HG03139 (cell line): Measurements from ENCODE around the gene OR2Z1.
"Not testable (repeated sequence)": the region's sequence is repeated elsewhere in the genome, so short reads cannot be mapped to it uniquely, and the experiment has no call there.

ENCODE experiments used
- ATAC-seq: cut with Tn5 transposase; IDR thresholded peaks from one replicate; pipeline ENCODE4 v1.9.1; 2021; ENCODE audit not compliant: unreplicated experiment

The OR2Z1 gene

DNA sequence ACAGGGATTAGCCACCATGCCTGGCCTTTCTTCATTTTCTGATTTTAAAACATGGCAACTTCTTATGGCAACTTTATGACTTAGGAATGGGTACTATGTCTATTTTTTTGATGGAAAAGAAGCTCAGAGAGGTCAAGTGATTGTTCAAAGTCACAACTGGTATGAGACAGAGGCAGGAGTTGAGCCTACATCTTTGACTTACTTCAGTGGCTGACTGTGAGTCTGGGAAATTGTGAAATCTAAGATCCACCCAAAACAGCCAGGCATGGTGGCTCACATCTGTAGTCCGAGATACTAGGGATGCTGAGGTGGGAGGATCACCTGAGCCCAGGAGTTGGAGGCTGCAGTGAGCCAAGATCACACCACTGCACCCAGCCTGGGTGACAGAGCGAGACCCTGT, 20.5 kb upstream of the OR2Z1 start:
- ATAC-seq = no peak

DNA sequence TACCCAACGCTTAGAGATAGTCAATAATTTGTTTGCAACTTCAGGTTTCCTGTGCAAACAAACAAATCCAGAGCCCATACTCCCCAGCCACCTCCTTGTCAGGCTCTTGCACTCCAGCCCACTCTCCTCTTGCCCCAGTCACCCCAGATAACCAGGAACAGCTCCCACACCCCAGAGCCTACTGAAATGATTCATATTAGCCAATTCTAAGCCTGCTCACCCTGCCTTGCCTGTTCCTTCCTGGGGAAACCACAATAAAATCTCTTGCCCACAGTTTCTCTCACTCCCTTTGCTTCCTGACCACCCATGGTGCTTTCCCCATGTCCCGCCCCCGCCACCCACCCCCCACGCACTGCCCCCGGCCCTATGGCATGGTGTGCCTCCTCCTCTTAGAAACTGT, 19.1 kb upstream of the OR2Z1 start:
- no peak for ATAC-seq

- ATAC-seq = no peak
Measured at GRCh38 chr19:8703223-8703622, 18.2 kb upstream of the OR2Z1 start.

DNA sequence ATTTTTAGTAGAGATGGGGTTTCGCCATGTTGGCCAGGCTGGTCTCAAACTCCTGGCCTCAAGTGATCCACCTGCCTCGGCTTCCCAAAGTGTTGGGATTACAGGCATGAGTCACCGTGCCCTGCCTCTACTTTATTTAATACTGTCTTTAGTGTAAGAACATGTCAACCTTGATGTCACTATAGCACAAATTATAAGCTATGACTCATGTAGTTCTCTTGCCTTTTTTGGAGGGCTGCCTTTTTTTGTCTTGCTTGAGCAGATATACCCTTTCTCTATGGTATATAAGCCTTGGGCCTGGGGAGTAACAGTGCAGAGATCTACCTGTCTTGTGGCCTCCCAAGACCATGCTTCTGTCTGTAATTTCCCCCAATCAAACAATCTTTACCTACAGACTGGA, 16.1 kb upstream of the OR2Z1 start:
- not testable (repeated sequence) for ATAC-seq

DNA sequence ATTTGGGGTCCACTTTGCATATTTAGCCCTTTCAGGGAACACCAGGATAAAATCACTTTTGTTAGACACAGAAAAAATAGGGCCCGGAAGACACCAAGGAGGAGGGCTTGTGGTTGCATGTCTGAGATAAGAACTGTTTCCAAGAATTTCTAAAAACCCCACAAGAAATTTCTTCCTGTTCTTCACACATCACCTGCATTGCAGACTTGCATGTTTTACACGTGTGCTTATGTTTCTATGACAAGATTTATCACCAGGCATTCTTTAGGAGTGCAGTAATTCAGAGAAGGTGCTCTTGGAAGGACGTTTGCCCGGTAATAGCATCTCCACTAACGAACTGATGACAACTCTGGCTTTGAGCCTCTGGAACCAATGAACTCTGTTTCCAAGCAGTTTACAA, 15.7 kb upstream of the OR2Z1 start:
- no peak for ATAC-seq

- ATAC-seq = not testable (repeated sequence)
Measured at GRCh38 chr19:8710337-8710736, 11.1 kb upstream of the OR2Z1 start.

DNA sequence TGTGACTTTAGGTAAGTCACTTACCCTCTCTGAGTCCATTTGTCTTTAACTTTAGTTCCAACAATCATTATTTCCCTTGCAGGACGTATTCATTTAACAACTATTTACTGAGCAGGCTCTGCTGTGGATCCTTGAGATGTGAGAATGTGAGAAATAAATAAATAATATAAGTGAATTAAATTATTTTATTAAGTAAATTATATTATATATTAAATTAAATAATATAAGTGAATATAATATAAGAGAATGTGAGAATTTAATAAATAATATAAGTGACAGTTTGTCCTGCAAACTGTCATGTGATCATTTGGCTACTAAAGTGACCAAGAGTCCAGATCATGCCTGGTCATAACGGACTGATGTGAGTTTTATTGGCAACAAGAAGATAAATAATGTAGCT, 598 bp downstream of the OR2Z1 start:
- no peak for ATAC-seq

- no peak for ATAC-seq
Measured at GRCh38 chr19:8724276-8724675, 2.8 kb downstream of the OR2Z1 start.

DNA sequence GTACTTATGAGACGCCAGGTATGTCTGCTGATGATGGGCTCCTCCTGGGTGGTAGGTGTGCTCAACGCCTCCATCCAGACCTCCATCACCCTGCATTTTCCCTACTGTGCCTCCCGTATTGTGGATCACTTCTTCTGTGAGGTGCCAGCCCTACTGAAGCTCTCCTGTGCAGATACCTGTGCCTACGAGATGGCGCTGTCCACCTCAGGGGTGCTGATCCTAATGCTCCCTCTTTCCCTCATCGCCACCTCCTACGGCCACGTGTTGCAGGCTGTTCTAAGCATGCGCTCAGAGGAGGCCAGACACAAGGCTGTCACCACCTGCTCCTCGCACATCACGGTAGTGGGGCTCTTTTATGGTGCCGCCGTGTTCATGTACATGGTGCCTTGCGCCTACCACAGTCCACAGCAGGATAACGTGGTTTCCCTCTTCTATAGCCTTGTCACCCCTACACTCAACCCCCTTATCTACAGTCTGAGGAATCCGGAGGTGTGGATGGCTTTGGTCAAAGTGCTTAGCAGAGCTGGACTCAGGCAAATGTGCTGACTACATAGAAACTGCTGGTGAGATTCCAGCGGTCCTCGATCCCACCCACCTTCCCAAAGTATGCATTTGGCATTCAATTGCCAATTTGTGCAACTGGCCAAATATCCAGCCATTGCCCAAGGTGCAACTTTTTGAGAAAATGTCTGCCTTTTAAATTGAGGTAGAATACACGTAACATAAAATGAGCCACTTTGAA, 10.2 kb downstream of the OR2Z1 start:
- no peak for ATAC-seq

GRCh38 chr19:8738377-8738776, 16.9 kb downstream of the OR2Z1 start:
- ATAC-seq = no peak

DNA sequence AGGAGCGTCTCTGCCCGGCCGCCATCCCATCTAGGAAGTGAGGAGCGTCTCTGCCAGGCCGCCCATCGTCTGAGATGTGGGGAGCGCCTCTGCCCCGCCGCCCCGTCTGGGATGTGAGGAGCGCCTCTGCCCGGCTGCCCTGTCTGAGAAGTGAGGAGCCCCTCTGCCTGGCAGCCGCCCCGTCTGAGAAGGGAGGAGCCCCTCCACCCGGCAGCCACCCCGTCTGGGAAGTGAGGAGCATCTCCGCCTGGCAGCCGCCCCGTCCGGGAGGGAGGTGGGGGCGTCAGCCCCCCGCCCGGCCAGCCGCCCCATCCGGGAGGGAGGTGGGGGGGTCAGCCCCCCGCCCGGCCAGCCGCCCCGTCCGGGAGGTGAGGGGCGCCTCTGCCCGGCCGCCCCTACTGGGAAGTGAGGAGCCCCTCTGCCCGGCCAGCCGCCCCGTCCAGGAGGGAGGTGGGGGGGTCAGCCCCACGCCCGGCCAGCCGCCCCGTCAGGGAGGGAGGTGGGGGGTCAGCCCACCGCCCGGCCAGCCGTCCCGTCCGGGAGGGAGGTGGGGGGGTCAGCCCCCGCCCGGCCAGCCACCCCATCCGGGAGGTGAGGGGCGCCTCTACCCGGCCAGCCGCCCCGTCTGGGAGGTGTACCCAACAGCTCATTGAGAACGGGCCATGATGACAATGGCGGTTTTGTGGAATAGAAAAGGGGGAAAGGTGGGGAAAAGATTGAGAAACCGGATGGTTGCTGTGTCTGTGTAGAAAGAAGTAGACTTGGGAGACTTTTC, 18.0 kb downstream of the OR2Z1 start:
- not testable (repeated sequence) for ATAC-seq

DNA sequence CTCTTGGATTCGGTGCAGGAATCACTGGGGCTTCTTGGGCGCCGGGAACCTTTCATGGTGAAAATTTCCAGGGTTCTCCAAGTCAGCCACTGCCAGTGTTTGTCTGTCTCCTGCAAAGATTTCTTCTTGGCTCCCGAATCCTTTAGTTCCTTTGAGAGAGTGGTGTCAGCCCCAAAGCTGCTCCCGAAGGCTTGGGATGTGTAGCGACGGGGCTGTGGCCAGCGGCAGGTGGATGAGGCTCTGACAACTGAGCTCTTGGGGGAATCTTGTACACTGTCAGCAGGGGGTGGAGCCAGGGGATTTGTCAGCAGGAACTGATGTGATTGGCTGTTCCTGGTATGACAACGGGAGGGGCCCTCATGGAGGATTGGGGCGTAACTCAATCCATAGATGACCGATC, 45.8 kb downstream of the OR2Z1 start:
- not testable (repeated sequence) for ATAC-seq

- not testable (repeated sequence) for ATAC-seq
Measured at GRCh38 chr19:8769265-8769664, 47.8 kb downstream of the OR2Z1 start.

- not testable (repeated sequence) for ATAC-seq
Measured at GRCh38 chr19:8773587-8773986, 52.2 kb downstream of the OR2Z1 start.
